T-cell (primary cell): Measurements from ENCODE around the gene LMO1. TPM values are rescaled to one million over a fixed set of nuclear protein-coding genes. Genes with fewer than 3 reads are reported as not detected.

Experiments
- ATAC-seq, 4 experiments: fragments of 200-7000 bp in 3 of 4; fragments of 150-1000 bp in 1 of 4; cut with Tn5 transposase; replicated peaks in 1 of 4; 1 replicate in 3 of 4; 2 replicates in 1 of 4; pipeline ENCODE4 v1.10.0; 2021; ENCODE audit warnings: moderate library complexity in 3 of 4, mild to moderate bottlenecking in 2 of 4, moderate number of reproducible peaks in 1 of 4
- CTCF ChIA-PET, 2 donors: fragments of 300-600 bp; sonication (Branson Sonifier 250); formaldehyde crosslinking; loops; one replicate each; lab custom pipeline; 2022; ENCODE audit warnings: antibody characterized with exemption in 2 of 2; lab: Charles Lee
- POLR2A ChIA-PET, 2 donors: fragments of 300-600 bp; sonication (Branson Sonifier 250); formaldehyde crosslinking; loops; one replicate each; lab custom pipeline; 2022; ENCODE audit warnings: antibody characterized with exemption in 2 of 2; lab: Charles Lee
- DNase-seq, 35 experiments: peaks; one replicate each; pipeline versions ENCODE4 v3.0.0 to v3.0.0-alpha.2; 2013 to 2023
- H3K27ac ChIP-seq: one replicate; pipeline ENCODE4 v1.5.1; 2013; ENCODE audit warnings: low read length
- H3K27me3 ChIP-seq, 2 experiments: replicated peaks in 1 of 2; 1 replicate in 1 of 2; 2 replicates in 1 of 2; pipeline versions ENCODE4 v1.6.1 to v1.7.0; 2013; ENCODE audit warnings: low read length in 1 of 2, mixed read lengths in 1 of 2; ENCODE audit not compliant: control insufficient read depth in 2 of 2, insufficient read depth in 2 of 2; ENCODE audit errors: extremely low read depth in 1 of 2
- H3K36me3 ChIP-seq, 2 donors: 1 replicate in 1 of 2; 2 replicates in 1 of 2; pipeline versions ENCODE4 v1.6.1 to v1.7.0; 2013; ENCODE audit warnings: low read length in 1 of 2; ENCODE audit not compliant: control insufficient read depth in 2 of 2, insufficient read depth in 1 of 2; ENCODE audit errors: extremely low read depth in 1 of 2
- H3K4me1 ChIP-seq, 2 experiments: 1 replicate in 1 of 2; 2 replicates in 1 of 2; pipeline versions ENCODE4 v1.6.1 to v1.7.0; 2013; ENCODE audit warnings: low read length in 2 of 2, mixed read lengths in 1 of 2; ENCODE audit not compliant: insufficient read depth in 2 of 2, control insufficient read depth in 1 of 2; ENCODE audit errors: extremely low read depth in 1 of 2
- H3K4me3 ChIP-seq, 2 donors: 1 replicate in 1 of 2; 2 replicates in 1 of 2; pipeline versions ENCODE4 v1.5.1 to v1.7.0; 2013; ENCODE audit warnings: mild to moderate bottlenecking in 2 of 2, low read length in 1 of 2, moderate library complexity in 1 of 2; ENCODE audit not compliant: control insufficient read depth in 1 of 2; ENCODE audit errors: extremely low read depth in 1 of 2
- H3K9me3 ChIP-seq: 2 replicates; pipeline ENCODE4 v1.7.0; 2013
- H3K27ac Mint-ChIP-seq, 2 donors: one replicate each; pipeline ENCODE4 v1.8.0; 2020 to 2021; ENCODE audit warnings: mild to moderate bottlenecking in 2 of 2, mixed read lengths in 2 of 2
- H3K27me3 Mint-ChIP-seq, 2 donors: one replicate each; pipeline ENCODE4 v1.8.0; 2021 to 2022; ENCODE audit warnings: mixed read lengths in 2 of 2
- H3K36me3 Mint-ChIP-seq: one replicate; pipeline ENCODE4 v1.8.0; 2021; ENCODE audit warnings: mixed read lengths
- H3K4me1 Mint-ChIP-seq, 3 donors: one replicate each; pipeline ENCODE4 v1.8.0; 2020 to 2022; ENCODE audit warnings: mixed read lengths in 3 of 3, mild to moderate bottlenecking in 1 of 3
- H3K4me3 Mint-ChIP-seq, 3 donors: one replicate each; pipeline ENCODE4 v1.8.0; 2020 to 2022; ENCODE audit warnings: mild to moderate bottlenecking in 3 of 3, mixed read lengths in 3 of 3, moderate library complexity in 3 of 3
- H3K9me3 Mint-ChIP-seq, 3 donors: one replicate each; pipeline ENCODE4 v1.8.0; 2020 to 2022; ENCODE audit warnings: mixed read lengths in 3 of 3
- WGBS: methylation state at CpG from one replicate; pipeline ENCODE4 v1.1.5; 2013; ENCODE audit warnings: missing lambda C conversion rate; ENCODE audit not compliant: insufficient coverage; 5-methylcytosine and 5-hydroxymethylcytosine counted together
- total RNA-seq, 35 experiments: library from RNA in 6 of 35; stranded (reverse) in 6 of 35; fragments of 120-200 nt in 1 of 35; gene quantifications; one replicate each; pipeline versions ENCODE4 v1.2.1 to v1.2.4 and lab custom pipeline; 2013 to 2026

The LMO1 gene
- total RNA-seq, 5 donors from 2014 or later (not counting 1 experiment from before 2014, with no cell fraction given), result not detected

DNA sequence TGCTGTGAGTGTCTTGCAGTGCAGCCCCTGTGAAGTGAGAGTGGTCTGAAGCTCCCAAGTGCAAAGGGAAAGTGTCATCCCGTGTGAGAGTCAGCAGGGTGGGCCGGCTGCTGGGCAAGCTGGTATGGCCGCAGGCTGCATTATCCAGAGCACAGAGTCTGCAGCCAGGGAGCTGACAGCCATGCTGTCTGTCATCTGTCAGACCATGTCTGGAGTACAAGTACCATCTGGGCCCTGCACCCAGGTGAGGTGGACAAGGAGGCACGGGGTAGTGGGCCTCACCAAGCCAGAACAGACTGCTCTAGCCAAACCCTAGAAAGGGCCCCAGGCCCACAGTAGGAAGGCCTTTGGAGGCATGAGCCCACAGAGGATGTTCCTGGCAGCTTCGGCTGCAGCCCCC lies 20.2 kb downstream of the LMO1 start:
- Mint-ChIP-seq H3K9me3 (peaks cover 0 to 9% (median 0%) of the 10 kb centered on the region in 3 donors), H3K27me3 (peaks cover 14 to 16% of the 10 kb centered on the region in 2 donors), H3K36me3 (no peaks in the 10 kb centered on the region), H3K4me1 (no peaks in the 10 kb centered on the region), H3K27ac (no peak overlapping the region), H3K4me3 (no peak overlapping the region)
- Histone ChIP-seq H3K27me3 (peaks cover 0 to 25% of the 10 kb centered on the region in 2 experiments), H3K4me3 (no peak overlapping the region), H3K36me3 (no peaks in the 10 kb centered on the region), H3K27ac (no peak overlapping the region), H3K4me1 (no peaks in the 10 kb centered on the region), H3K9me3 (no peaks in the 10 kb centered on the region)
- 66% methylated on average over 4 of the region's 5 CpGs for WGBS
- ChIA-PET CTCF (no interaction called here), POLR2A (no interaction called here)
- DNase-seq (no peak), ATAC-seq (no peak)

DNA sequence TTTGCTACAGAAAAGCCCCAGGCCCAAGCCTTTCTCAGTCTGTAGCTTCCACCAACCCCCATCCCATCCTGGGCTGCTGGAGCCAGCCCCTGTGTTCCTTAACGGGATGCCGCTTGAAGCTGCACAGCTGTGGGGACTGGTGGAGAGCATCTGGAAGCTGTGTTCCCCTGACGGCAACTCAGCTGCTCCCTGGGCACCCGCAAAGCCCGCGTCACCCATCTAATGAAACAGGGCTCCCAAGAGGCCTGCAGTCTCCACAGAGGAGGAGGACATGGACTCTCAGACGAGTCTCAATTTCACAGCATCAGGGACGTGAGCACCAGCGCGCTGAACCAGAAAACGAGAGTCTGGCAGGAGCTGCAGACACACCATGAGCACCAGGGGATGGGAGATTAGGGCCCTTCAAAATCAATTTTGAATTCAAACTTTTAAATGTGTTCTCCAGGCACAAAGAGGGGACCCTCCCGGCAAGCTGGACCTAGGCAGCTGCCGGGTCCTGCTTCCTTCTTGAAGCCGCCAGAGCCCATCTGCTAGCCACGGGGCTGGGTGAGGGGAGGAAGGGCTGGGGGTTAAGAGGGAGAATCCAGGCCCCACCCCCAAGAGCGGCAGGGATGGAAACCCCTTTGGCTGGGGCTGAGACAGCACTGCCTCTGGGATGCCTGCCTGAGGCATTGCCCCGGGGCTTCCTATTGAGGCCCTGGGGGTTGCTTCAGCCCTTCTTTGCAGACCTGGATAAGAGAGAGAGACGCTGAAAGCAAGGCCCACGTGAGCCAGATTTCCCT lies 21.0 kb downstream of the LMO1 start:
- Histone ChIP-seq H3K36me3 (no peaks in the 10 kb centered on the region), H3K4me1 (no peaks in the 10 kb centered on the region), H3K27ac (no peak overlapping the region), H3K27me3 (peaks cover 0 to 17% of the 10 kb centered on the region in 2 experiments), H3K4me3 (no peak overlapping the region), H3K9me3 (no peaks in the 10 kb centered on the region)
- Mint-ChIP-seq H3K9me3 (peaks cover 0 to 9% (median 0%) of the 10 kb centered on the region in 3 donors), H3K4me3 (no peak overlapping the region), H3K36me3 (no peaks in the 10 kb centered on the region), H3K27me3 (peaks cover 11 to 16% of the 10 kb centered on the region in 2 donors), H3K27ac (no peak overlapping the region), H3K4me1 (no peaks in the 10 kb centered on the region)
- 88% methylated on average over 14 of the region's 19 CpGs for WGBS
- POLR2A ChIA-PET, result no interaction called here
- no peak for ATAC-seq
- no peak for DNase-seq
- CTCF ChIA-PET, result no interaction called here

DNA sequence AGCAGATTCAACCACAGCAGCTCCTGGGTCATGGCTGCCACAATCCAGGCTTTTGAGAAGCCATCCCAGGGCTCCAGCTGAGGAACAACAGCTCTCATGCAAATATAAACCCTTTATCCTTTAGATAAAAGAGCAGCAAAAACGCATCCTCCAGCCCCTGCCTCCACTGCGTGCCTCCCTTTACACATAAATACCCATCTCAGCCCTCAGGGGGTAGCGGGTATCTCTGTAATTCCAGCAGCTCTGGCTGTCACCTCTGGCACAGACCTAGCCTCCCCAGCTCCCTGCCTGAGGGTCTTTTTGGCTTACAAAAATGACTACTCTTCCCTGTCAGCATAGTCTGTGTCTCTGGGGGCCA lies 21.6 kb downstream of the LMO1 start:
- no peaks in the 10 kb centered on the region for H3K36me3 ChIP-seq
- H3K27me3 ChIP-seq, result peaks cover 0 to 15% of the 10 kb centered on the region in 2 experiments
- no peaks in the 10 kb centered on the region for H3K9me3 ChIP-seq
- WGBS, result 77% methylated on average over 3 of the region's 3 CpGs
- Mint-ChIP-seq H3K4me1 (no peaks in the 10 kb centered on the region), H3K36me3 (no peaks in the 10 kb centered on the region), H3K4me3 (no peak overlapping the region), H3K9me3 (peaks cover 0 to 9% (median 0%) of the 10 kb centered on the region in 3 donors), H3K27ac (no peak overlapping the region), H3K27me3 (peaks cover 10 to 16% of the 10 kb centered on the region in 2 donors)
- DNase-seq (no peak), ATAC-seq (no peak)
- no peak overlapping the region for H3K4me3 ChIP-seq
- CTCF ChIA-PET, result no interaction called here
- POLR2A ChIA-PET, result no interaction called here
- no peaks in the 10 kb centered on the region for H3K4me1 ChIP-seq
- H3K27ac ChIP-seq, result no peak overlapping the region

DNA sequence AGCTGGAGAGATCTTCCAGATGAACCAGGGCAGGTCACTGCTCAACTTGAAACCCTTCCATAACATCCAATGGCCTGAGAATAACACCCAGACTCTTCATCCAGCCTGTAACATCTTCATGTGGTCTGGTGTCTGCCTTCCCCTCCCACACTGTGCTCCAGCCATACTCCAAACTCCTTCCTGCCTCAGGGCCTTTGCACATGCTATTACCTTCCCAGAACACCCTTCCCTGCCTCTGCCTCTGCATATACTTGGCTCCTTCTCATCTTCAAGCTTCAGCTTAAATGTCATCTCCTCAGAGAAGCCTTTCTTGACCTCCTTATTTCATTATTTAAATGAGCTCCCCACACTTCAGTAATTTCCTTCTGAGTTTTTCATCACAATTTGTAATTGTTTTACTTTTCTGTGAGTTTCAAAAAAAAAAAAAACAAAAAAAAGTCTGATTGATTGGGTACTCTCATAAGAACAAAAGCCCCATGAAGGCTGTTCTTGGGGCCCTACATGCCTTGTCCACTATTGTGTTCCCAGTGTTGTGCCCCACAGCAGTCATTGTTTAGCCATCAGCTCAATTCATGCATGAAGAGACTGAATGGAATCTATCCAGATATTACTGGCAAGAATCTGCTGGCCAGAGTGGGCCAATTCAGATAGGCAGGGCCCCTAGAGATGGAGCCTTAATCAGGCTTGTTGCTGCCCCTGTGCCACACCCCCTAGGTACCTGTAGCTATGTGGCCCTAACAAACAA lies 22.1 kb downstream of the LMO1 start:
- ATAC-seq (no peak), DNase-seq (no peak)
- Mint-ChIP-seq H3K36me3 (no peaks in the 10 kb centered on the region), H3K9me3 (peaks cover 0 to 9% (median 0%) of the 10 kb centered on the region in 3 donors), H3K27ac (no peak overlapping the region), H3K27me3 (peaks cover 8 to 16% of the 10 kb centered on the region in 2 donors), H3K4me3 (no peak overlapping the region), H3K4me1 (no peaks in the 10 kb centered on the region)
- Histone ChIP-seq H3K36me3 (no peaks in the 10 kb centered on the region), H3K27ac (no peak overlapping the region), H3K4me1 (no peaks in the 10 kb centered on the region), H3K4me3 (no peak overlapping the region), H3K27me3 (peaks cover 0 to 14% of the 10 kb centered on the region in 2 experiments), H3K9me3 (no peaks in the 10 kb centered on the region)
- ChIA-PET POLR2A (interaction anchor here (0.6 kb wide), 2 partner anchors 11 to 37 kb away, joined by 3 read pairs; no protein-coding TSS in a partner anchor), CTCF (interaction anchor here (0.7 to 1.3 kb wide), 2 partner anchors 22 to 134 kb away, joined by 3 read pairs; partner anchors contain the start of gene LMO1 (in 1 of the 2))

DNA sequence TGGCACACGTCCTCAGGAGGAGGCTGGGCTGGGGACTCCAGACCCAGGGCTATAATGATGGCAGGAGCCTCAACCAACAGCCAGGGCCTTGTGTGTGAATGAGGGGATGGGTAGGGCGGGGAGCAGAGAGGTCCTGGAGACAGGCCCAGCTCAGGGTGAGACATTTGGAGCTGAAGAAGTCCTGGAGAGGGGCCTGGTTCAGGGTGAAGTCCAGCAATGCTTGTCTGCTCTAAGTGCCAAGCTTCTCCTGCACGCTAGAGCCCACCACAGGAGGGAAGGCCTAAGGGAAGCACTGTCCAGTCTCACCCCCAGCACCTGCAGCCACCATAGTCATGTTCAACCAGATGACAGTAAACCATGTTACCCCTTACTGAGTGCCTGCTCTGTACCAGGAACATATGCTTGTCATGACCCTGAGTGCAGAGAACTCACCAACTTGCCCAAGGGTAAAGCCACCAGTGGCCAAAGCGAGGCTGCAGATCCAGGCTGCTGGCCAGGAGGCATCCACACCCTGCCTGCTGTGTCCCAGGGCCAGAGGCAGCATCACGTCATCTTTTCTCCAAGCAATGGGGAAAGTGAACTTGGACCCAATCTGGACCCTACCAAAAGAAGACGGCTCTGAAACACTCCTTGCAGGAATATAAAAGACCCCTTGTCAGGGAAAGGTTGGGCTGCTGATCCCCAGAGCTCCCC lies 24.0 kb downstream of the LMO1 start:
- Mint-ChIP-seq H3K27ac (no peak overlapping the region), H3K4me1 (peaks cover 3 to 8% (median 7%) of the 10 kb centered on the region in 3 donors), H3K27me3 (peaks cover 8 to 9% of the 10 kb centered on the region in 2 donors), H3K9me3 (peaks cover 0 to 9% (median 0%) of the 10 kb centered on the region in 3 donors), H3K4me3 (no peak overlapping the region), H3K36me3 (no peaks in the 10 kb centered on the region)
- 60% methylated on average over 5 of the region's 6 CpGs for WGBS
- ChIA-PET CTCF (no interaction called here), POLR2A (no interaction called here)
- Histone ChIP-seq H3K9me3 (no peaks in the 10 kb centered on the region), H3K27ac (no peak overlapping the region), H3K4me1 (peaks cover 0 to 3% of the 10 kb centered on the region in 2 experiments), H3K27me3 (peaks cover 0 to 12% of the 10 kb centered on the region in 2 experiments), H3K36me3 (no peaks in the 10 kb centered on the region), H3K4me3 (no peak overlapping the region)
- DNase-seq (no peak), ATAC-seq (no peak)

DNA sequence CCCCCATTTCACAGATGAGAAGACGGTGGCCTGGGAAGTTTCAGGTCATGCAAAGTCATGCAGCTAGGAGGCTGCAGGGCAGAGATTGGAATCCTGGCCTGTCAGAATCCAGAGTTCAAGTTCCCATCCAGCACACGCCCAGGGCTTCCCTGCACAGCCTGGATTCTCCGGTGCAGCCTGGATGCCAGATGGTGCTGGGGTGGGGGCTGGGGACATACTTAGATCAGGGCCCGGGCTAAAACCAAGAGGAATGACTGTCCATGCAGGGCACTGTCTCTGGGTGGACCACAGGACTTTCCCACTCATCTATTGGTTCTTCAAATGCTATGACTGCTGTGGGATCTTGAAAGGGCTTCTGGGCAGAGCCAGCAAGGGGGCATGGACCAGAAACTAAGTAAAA lies 24.6 kb downstream of the LMO1 start:
- ChIA-PET POLR2A (no interaction called here), CTCF (interaction anchor here (0.5 to 1.4 kb wide), 3 partner anchors 10 to 24 kb away, joined by 3 to 4 read pairs (median 3); partner anchors contain the start of gene LMO1 (in 1 of the 2))
- WGBS, result 58% methylated on average over 3 of the region's 4 CpGs
- ATAC-seq (no peak), DNase-seq (no peak)
- H3K36me3 Mint-ChIP-seq, result no peaks in the 10 kb centered on the region
- H3K9me3 Mint-ChIP-seq, result peaks cover 0 to 9% (median 0%) of the 10 kb centered on the region in 3 donors
- Histone ChIP-seq H3K4me1 (peaks cover 0 to 5% of the 10 kb centered on the region in 2 experiments), H3K36me3 (no peaks in the 10 kb centered on the region), H3K27me3 (peaks cover 0 to 14% of the 10 kb centered on the region in 2 experiments), H3K9me3 (no peaks in the 10 kb centered on the region), H3K4me3 (no peak overlapping the region), H3K27ac (no peak overlapping the region)
- no peak overlapping the region for H3K27ac Mint-ChIP-seq
- peaks cover 8 to 9% of the 10 kb centered on the region in 2 donors for H3K27me3 Mint-ChIP-seq
- H3K4me3 Mint-ChIP-seq, result no peak overlapping the region
- H3K4me1 Mint-ChIP-seq, result peaks cover 5 to 12% (median 9%) of the 10 kb centered on the region in 3 donors
